Mesendoderm (in vitro differentiated cells): Measurements from ENCODE around the gene TTC39C. TPM values are rescaled to one million over a fixed set of nuclear protein-coding genes. Genes with fewer than 3 reads are reported as not detected.

ENCODE experiments used
- DNase-seq: peaks from one replicate; pipeline ENCODE4 v3.0.0; 2013
- H2AK5ac ChIP-seq: 2 replicates; pipeline ENCODE4 v1.6.1; 2013; ENCODE audit warnings: low read length, inconsistent platforms
- H2BK120ac ChIP-seq: 2 replicates; pipeline ENCODE4 v1.6.1; 2013; ENCODE audit warnings: low read depth, mild to moderate bottlenecking, low read length, moderate library complexity, mixed read lengths
- H2BK15ac ChIP-seq: replicated peaks from 2 replicates; pipeline ENCODE4 v1.6.1; 2013; ENCODE audit warnings: low read depth, mild to moderate bottlenecking, moderate library complexity
- H2BK5ac ChIP-seq: 2 replicates; pipeline ENCODE4 v1.6.1; 2013; ENCODE audit warnings: low read length, inconsistent platforms
- H3K18ac ChIP-seq: 2 replicates; pipeline ENCODE4 v1.6.1; 2013; ENCODE audit warnings: mild to moderate bottlenecking, low read length, mixed read lengths
- H3K23ac ChIP-seq: one replicate; pipeline ENCODE4 v1.6.1; 2013; ENCODE audit warnings: low read length
- H3K27ac ChIP-seq: 2 replicates; pipeline ENCODE4 v1.5.1; 2013; ENCODE audit warnings: low read depth, mild to moderate bottlenecking, inconsistent platforms, low read length, moderate library complexity
- H3K27me3 ChIP-seq: 2 replicates; pipeline ENCODE4 v1.6.1; 2013; ENCODE audit warnings: low read length, control low read depth, mild to moderate bottlenecking, inconsistent platforms; ENCODE audit not compliant: insufficient read depth, poor library complexity
- H3K36me3 ChIP-seq: 2 replicates; pipeline ENCODE4 v1.6.1; 2013; ENCODE audit warnings: low read length, inconsistent platforms; ENCODE audit not compliant: control insufficient read depth, insufficient read depth
- H3K4ac ChIP-seq: one replicate; pipeline ENCODE4 v1.6.1; 2013; ENCODE audit warnings: low read depth, mild to moderate bottlenecking, low read length, moderate library complexity
- H3K4me1 ChIP-seq: 2 replicates; pipeline ENCODE4 v1.6.1; 2013; ENCODE audit warnings: low read depth, low read length, inconsistent platforms; ENCODE audit not compliant: control insufficient read depth
- H3K4me2 ChIP-seq: 2 replicates; pipeline ENCODE4 v1.6.1; 2013; ENCODE audit warnings: low read length
- H3K4me3 ChIP-seq: 2 replicates; pipeline ENCODE4 v1.5.1; 2013; ENCODE audit warnings: mild to moderate bottlenecking, low read length
- H3K56ac ChIP-seq: one replicate; pipeline ENCODE4 v1.6.1; 2013; ENCODE audit warnings: low read length
- H3K79me1 ChIP-seq: 2 replicates; pipeline ENCODE4 v1.6.1; 2013; ENCODE audit warnings: low read length, inconsistent platforms
- H3K79me2 ChIP-seq: 2 replicates; pipeline ENCODE4 v1.6.1; 2013; ENCODE audit warnings: mild to moderate bottlenecking, low read length; ENCODE audit not compliant: control insufficient read depth, insufficient read depth
- H3K9ac ChIP-seq: 2 replicates; pipeline ENCODE4 v1.6.1; 2013; ENCODE audit warnings: low read length, inconsistent platforms
- H4K5ac ChIP-seq: one replicate; pipeline ENCODE4 v1.6.1; 2013; ENCODE audit warnings: low read length
- H4K8ac ChIP-seq: one replicate; pipeline ENCODE4 v1.6.1; 2013; ENCODE audit warnings: low read depth, mild to moderate bottlenecking, control low read depth, low read length, moderate library complexity
- WGBS: extraction: QIAGEN DNeasy Blood & Tissue Kit; methylation state at CpG from one replicate; pipeline ENCODE4 v1.1.7; 2013; ENCODE audit warnings: low lambda C conversion rate, missing lambda C conversion rate; ENCODE audit not compliant: insufficient coverage; ENCODE audit errors: extremely low coverage; 5-methylcytosine and 5-hydroxymethylcytosine counted together
- small RNA-seq: library from polyadenylated mRNA; stranded (forward); fragments of <200 nt; extraction: miRNeasy Mini kit (QIAGEN cat#:217004); gene quantifications from one replicate; pipeline ENCODE3, GENCODE V24; 2013; ENCODE audit not compliant: insufficient read depth

TTC39C gene

GRCh38 chr18:24180048-24180447, 165.5 kb downstream of the TTC39C start:
- no peak overlapping the region for H4K8ac ChIP-seq
- H3K4me1 ChIP-seq: peaks cover 3% of the 10 kb centered on the region
- H2AK5ac ChIP-seq: no peak overlapping the region
- no peak overlapping the region for H3K4me2 ChIP-seq
- no peak for DNase-seq
- WGBS: 100% methylated on average over 1 of the region's 1 CpG
- H2BK120ac ChIP-seq: no peak overlapping the region
- H3K79me2 ChIP-seq: no peaks in the 10 kb centered on the region
- H2BK15ac ChIP-seq: no peak overlapping the region
- H3K4ac ChIP-seq: no peak overlapping the region
- no peak overlapping the region for H3K18ac ChIP-seq
- no peak overlapping the region for H3K27ac ChIP-seq
- no peak overlapping the region for H3K4me3 ChIP-seq
- H3K23ac ChIP-seq: no peak overlapping the region
- H3K27me3 ChIP-seq: no peaks in the 10 kb centered on the region
- H3K9ac ChIP-seq: no peak overlapping the region
- H3K56ac ChIP-seq: no peak overlapping the region
- no peaks in the 10 kb centered on the region for H3K36me3 ChIP-seq
- no peak overlapping the region for H2BK5ac ChIP-seq
- no peak overlapping the region for H4K5ac ChIP-seq
- H3K79me1 ChIP-seq: no peaks in the 10 kb centered on the region

GRCh38 chr18:24181806-24182205, 167.3 kb downstream of the TTC39C start:
- H3K79me2 ChIP-seq: no peaks in the 10 kb centered on the region
- H3K79me1 ChIP-seq: no peaks in the 10 kb centered on the region
- no peak overlapping the region for H2BK120ac ChIP-seq
- H4K5ac ChIP-seq: no peak overlapping the region
- no peak overlapping the region for H3K23ac ChIP-seq
- no peak overlapping the region for H2BK5ac ChIP-seq
- H3K4me1 ChIP-seq: peaks cover 3% of the 10 kb centered on the region
- H3K4me2 ChIP-seq: no peak overlapping the region
- H3K36me3 ChIP-seq: no peaks in the 10 kb centered on the region
- H2AK5ac ChIP-seq: no peak overlapping the region
- H3K27ac ChIP-seq: no peak overlapping the region
- H3K4me3 ChIP-seq: no peak overlapping the region
- no peak overlapping the region for H3K18ac ChIP-seq
- no peak overlapping the region for H2BK15ac ChIP-seq
- H3K56ac ChIP-seq: no peak overlapping the region
- no peak overlapping the region for H3K9ac ChIP-seq
- H4K8ac ChIP-seq: no peak overlapping the region
- no peak for DNase-seq
- no peaks in the 10 kb centered on the region for H3K27me3 ChIP-seq
- H3K4ac ChIP-seq: no peak overlapping the region
- no CpG with 5 or more reads among the region's 2 CpGs for WGBS

Small RNAs within 50 kb of the gene (small RNA-seq; reads per million reads assigned to genes)
- gene RF00017: not detected
- 70.7 reads per million, percentile 95 among the genes with 10 or more reads in this experiment for gene RNA5SP452
- gene RNU5A-6P: not detected
